GM19351 (cell line): Measurements from ENCODE around the gene BOLA3.
"Not testable (repeated sequence)": the region's sequence is repeated elsewhere in the genome, so short reads cannot be mapped to it uniquely, and the experiment has no call there.

ENCODE experiments used
- ATAC-seq: cut with Tn5 transposase; IDR thresholded peaks from one replicate; pipeline ENCODE4 v1.9.1; 2021; ENCODE audit warnings: mild to moderate bottlenecking, moderate library complexity; ENCODE audit not compliant: unreplicated experiment

The BOLA3 gene, protein sequence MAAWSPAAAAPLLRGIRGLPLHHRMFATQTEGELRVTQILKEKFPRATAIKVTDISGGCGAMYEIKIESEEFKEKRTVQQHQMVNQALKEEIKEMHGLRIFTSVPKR

DNA sequence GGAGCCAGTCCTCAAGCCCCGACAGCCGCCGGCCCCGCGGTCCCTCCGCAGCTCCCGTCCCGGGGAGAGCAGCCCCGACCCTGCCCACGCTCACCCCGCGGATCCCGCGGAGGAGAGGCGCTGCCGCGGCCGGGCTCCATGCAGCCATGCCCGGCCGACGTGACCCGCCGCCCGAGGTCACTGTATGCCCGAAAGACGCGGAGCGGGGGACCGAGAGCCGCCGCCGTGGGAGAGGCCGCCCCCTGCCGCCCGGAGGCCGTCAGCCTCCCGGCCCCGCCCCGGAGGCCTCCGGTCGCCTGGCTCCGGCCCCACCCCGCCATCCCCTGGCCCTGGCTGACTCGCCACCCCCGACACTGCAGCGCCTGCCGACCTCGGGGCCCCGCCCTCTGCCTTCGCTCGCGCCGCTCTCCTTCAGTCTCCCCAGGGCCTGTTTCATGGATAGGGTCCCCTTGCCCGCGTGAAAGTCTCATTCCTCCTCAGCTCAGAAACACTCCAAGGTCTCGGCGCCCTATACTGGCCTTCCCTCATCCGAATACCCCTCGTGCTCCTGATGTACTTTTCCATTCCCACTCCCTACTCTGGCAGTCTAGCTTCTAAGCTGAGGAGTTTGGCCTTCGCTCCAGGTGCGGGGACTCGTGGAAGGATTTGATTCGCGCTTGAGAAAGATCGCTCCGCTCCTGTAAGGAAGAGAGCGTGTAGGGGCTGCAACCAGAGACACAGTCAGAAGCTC, at the start of gene BOLA3:
TSS of gene BOLA3 (minus strand) at position 186 of the 730 bp plus-strand sequence. CDS start at position 148, 38 bp downstream.
- ATAC-seq: peak; percentile 88

DNA sequence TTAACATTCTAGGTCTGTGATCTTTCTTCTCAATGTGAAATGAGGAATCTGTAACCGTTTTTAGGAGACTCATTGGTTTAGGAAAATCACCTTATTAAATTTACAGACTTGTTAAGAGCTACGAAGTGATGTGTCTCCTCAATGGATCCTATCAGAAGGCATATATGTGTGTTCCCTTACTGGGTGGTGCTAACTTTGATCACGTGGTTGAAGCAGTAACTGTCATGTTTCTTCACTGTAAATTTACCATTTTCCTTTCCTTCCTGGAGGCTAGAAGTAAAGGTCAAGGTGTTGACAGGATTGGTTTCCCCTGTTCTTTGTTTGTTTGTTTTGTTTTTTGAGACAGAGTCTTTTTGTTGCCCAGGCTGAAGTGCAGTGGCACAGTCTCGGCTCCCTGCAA, 49.3 kb upstream of the BOLA3 start:
- no peak for ATAC-seq

DNA sequence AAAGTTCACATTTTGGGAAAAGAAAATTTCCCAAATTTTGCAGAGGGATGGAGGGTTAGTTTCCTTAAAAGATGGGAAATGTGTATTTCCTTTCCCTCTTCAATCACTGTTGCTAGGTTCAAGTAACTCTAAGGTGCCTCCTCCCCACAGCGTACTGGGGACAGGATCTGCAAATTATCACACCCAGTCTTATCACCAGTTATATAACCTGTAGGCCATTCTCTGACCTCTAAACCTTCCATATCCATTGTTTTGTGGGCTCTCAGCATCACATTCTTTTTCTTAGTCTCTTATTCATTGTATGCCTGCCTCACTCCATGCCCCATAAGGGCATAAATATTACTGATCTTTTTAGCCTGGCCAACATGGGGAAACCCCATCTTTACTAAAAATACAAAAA, 47.1 kb upstream of the BOLA3 start:
- no peak for ATAC-seq

DNA sequence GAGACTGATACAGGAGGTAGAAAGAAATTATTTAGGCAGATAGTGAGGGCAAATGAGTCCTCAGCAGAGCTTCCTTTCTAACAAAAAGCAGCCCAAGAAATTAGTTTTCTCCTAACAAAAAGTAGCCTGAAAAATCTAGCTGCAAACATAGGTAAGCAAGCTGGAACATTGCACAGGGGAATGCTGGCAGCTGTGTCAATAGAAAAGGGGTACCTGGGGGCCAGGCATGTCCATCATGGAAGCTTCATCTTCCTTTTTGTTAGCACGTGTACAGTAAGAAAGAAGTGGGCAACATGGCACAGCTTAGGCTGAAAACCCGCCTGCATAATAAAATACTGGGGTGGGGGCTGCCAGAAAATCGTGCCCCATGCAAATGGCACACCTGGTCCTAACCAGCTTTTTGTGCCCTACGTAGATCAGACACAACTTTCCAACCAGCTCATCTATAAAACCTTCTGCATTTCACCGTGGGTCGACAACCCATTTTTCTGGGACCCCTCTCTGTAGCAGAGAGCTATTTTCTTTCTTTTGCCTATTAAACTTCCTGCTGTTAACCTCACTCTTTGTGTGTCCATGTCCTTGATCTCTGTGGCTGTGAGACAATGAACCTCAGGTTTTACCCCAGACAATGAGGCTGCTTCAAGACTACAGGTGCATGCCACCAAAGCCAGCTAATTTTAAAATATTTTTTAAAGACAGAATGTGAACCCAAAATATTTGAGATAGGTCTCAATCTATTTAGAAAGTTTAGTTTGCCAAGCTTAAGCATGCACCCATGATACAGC, 44.1 kb upstream of the BOLA3 start:
- no peak for ATAC-seq

DNA sequence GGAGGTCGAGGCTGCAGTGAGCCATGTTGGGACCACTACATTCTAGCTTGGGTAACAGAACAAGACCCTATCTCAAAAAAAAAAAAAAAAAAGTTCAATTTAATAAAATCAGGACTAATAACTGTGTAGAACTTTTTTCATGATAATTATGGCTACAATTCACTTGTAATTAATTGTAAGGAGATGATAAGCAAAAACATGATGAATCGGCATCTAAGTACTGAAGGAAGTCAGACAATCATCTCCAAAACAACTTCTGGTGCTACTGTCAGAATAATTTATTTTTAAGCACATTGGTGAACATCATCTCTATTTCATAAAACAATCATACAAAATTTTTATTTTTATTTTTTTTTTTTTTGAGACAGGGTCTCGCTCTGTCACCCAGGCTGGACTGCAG, 41.0 kb upstream of the BOLA3 start:
- no peak for ATAC-seq

DNA sequence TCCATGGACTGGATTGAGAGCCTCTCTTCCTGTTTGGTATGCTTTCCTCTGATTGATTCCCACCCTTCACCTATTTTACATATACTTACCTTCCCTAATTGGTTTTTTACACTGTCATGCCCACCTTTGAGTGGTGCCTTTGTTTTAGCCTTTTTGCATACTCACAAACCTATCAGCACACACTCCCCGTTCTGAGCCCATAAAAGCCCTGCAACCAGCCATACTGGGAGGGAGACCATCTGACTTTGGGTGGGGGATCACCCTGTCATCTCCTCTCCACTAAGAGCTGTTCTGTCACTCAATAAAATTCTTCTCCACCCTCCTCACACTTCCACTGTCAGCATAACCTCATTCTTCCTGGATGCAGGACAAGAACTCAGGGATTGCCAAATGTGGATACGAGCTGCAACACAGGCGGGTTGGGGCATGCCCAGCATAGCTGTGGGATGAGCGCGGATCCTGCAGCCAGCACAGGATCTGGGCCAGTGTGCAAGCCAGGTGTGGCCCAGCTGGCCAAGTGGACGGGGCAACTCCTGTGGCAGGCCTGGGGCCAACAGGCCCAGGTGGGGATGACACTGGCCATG, 40.4 kb upstream of the BOLA3 start:
- no peak for ATAC-seq

DNA sequence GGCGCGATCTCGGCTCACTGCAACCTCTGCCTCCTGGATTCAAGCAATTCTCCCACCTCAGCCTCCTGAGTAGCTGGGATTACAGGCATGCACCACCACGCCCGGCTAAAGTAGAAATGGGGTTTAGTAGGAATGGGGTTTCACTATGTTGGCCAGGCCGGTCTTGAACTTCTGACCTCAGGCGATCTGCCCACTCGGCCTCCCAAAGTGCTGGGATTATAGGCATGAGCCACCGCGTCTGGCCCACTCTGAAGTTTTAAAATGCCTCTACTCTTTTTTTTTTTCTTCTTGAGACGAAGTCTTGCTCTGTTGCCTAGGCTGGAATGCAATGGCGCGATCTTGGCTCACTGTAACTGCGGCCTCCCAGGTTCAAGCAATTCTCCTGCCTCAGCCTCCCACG, 39.0 kb upstream of the BOLA3 start:
- ATAC-seq: not testable (repeated sequence)

DNA sequence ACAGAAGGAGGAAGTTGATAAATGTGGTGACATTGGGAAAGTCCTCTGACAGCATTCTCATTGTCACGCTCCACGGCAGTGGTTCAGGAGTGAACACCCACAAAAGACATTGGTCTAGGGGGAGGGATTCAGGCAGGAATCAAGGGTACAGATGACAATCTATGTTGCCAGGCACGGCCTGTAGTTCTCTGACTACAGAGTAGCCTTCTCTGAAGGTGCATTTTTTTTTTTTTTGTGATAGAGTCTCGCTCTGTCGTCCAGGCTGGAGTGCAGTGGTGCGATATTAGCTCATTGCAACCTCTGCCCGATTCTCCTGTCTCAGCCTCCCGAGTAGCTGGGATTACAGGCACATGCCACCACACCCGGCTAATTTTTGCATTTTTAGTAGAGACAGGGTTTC, 38.3 kb upstream of the BOLA3 start:
- ATAC-seq: peak; percentile 49

DNA sequence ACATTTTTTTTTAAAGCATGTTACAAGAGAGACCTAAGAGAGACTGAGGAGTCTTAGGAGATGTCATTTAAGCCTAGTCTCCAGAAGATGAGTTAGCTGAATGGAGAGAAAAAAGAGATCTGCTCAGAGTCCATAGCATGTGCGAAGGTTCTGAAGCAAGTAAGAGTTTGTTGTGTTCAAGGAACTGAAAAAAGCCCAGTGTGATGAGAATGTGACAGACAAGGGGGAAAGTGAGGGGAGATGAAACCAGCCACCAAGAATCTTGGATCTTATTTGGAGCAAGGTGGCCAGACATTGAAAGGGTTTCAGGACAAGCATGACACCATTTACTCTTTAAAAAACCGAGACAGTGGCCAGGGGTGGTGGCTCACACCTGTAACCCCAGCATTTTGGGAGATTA, 36.2 kb upstream of the BOLA3 start:
- no peak for ATAC-seq

DNA sequence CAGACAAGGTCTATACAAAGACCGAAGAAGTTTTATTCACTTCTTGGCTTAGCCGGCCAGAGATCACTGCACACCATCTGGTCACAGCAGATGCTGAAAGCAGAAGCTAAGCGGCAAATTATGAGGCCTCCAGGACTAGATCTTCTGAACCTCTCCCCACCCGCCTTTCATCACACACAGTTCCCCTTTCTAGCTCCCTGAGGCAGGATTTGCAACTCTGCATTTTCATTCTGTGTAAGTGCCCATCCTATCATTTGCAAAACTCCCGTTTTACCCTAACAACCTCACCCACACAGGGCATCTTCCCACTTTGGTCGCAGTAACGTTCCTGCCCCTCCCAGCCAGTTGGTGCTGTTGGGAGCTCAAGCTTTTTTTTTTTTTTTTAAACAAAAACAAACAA, 34.0 kb upstream of the BOLA3 start:
- peak; percentile 29 for ATAC-seq

DNA sequence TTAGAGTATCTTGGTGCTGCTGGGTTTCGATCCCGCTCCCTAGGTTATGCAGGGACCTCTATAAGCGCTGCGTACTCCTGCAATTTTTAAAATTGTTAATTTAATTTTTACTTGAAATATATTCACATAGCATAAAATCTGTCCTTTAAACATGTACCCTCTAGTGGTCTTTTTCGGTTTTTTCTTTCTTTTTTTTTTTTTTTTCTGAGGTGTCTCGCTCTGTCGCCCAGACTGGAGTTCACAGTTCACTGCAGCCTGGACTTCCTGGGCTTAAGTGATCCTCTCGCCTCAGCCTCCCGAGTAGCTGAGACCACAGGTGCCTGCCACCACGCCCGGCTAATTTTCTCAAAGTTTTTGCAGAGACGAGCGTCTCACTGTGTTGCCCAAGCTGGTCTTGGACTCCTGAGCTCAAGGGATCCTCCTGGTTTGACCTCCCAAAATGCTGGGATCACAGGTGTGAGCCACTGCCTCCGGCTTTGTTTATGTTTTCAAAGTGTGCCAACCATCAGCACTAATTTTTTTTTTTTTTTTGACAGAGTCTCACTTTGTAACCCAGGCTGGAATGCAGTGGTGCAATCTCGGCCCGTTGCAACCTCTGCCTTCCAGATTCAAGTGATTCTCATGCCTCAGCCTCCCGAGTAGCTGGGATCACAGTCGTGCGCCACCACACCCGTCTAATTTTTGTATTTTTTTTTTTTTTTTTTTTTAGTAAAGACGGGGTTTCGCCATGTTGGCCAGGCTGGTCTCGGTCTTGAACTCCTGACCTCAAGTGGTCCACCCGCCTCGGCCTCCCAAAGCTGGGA, 31.6 kb upstream of the BOLA3 start:
- peak; percentile 20 for ATAC-seq

DNA sequence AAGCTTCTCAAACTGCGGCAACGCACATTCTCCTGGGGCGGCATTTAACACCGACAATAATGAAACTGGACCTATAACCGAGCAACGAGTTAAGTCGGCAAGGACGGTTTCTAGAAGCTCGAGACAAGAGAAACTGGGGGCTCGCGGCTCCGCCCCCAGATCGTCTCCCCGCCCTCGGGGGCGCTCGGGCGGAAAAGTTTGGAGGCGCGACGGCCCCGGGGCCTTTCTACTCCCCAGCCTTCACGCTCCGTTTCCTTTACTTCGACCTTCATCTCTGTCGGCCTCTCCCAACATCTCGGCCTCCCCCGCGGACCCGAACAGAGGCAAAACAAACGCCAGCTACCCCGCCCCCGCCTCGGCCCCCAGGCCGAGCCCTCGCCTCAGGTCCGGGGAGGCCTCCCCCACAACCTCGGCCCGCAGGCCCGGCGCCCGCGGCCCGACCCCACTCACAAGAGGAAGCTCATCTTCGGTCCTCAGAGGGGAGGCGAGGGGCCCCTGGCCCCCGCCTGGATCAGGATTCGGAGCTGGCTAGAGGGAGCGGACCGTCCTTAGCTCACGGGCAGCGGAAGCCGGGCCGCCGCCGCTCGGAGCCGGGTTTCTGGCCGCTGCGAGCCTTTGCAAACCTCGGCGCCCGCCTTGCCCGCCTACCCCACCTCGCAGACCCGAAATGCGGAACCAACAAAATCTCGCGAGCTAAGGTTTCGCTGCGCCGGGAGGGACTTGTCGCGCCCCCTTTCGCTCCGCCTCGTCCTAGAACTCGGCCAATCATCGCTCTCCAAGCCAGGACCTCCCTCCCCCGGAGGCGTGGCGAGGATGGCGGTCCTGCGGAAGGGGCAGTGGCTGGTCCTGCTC, 30.7 kb upstream of the BOLA3 start, which contains the start of gene MOB1A:
TSS of gene MOB1A (minus strand) at position 669 of the 852 bp plus-strand sequence. CDS start at position 464, 205 bp downstream.
- ATAC-seq: peak; percentile 77

DNA sequence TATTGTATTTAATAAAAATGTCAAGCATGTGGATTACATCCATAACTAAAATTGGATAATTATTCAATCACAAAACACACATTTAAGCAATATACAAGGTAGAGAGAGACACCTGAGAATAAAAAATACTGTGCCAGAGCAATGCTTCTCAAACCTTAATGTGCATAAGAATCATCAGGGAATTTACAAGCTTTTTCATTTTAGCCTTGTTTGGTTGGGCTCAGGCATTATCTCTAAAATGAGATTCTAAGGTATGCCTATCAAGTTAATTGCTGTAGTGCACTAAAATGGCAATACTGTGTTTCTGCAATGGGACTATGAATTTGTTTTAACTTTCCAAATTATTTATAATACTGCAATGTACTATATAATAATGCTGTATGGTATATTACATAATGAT, 30.0 kb upstream of the BOLA3 start:
- ATAC-seq: no peak

DNA sequence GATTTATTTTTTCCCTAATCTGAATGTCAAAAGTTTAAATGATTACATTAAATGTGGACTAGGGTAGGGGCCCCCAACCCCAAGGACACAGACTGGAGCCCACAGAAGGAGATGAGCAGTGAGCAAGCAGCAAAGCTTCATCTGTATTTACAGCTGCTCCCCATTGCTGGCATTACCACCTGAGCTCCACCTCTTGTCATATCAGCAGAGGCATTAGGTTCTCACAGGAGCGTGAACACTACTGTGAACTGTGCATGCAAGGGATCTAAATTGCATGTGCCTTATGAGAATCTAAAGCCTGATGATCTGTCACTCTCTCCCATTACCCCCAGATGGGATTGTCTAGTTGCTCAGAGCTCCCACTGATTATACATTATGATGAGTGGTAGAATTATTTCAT, 27.2 kb upstream of the BOLA3 start:
- no peak for ATAC-seq

DNA sequence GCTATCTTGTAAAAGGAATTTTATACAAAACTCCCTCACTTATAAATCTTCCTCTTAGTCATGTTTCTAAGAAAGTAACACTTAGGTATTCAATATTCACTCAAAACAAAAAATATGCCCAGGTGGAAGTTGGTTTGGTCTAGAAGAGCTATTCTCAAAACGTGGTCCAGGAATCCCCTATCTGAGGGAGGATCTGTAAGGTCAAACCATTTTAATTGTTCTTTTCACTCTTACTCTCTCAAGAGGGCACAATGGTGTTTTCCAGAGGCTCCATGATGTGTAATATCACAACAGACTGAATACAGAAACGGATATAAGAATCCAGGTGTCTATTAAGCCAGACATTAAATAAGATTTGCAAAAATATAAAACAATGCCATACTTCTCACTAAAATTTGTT, 21.0 kb upstream of the BOLA3 start:
- no peak for ATAC-seq

DNA sequence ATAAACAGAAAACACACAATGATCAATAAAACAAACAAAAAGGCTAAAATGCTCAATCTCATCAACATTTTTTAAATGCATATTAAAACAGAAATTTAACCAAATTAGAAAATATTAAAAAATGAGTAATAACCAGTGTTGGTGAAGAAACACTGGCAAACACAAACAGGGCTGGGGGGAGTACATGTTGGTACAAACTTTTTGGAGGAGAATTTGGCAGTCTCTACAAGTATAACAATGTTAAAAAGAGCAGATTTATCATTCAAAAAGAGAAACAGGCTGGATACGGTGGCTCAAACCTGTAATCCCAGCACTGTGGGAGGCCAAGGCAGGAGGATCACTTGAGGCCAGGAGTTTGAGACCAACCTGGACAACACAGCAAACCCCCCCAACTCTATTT, 17.0 kb upstream of the BOLA3 start:
- no peak for ATAC-seq

DNA sequence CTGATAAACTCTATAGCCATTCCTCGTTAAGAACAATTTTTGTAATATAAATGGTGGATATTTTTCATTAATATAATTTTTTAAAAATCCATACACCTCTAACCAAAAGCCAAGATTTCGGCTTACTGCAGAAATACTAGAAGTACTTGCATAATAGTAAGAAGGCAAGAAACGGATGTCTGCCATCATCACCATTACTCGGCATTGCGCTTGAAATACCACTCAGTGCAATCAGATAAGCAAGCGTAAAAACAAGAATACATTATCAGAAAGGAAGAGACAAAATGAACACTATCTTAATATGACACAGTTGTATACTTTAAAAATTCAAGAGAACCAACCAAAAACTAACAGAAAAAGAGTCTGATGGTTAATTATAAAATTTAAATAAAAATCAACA, 15.2 kb upstream of the BOLA3 start:
- ATAC-seq: no peak

DNA sequence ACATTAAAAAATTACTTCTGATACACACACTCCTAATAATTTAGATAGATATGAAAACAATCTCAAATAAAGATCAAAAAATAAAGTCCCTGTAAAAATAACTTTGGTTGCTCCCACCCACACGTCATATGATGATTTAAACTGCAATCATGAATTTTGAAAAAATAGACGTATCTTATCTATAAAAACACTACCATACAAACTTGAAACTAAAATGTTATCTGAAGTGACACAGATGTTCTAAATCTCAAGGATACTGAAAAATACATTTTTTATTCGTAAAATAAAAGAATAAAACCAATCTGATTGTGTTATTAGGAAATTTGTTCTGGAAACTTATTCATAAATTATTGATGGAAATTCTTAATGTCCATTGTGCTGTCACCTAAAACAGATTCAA, 8.1 kb upstream of the BOLA3 start:
- ATAC-seq: no peak

DNA sequence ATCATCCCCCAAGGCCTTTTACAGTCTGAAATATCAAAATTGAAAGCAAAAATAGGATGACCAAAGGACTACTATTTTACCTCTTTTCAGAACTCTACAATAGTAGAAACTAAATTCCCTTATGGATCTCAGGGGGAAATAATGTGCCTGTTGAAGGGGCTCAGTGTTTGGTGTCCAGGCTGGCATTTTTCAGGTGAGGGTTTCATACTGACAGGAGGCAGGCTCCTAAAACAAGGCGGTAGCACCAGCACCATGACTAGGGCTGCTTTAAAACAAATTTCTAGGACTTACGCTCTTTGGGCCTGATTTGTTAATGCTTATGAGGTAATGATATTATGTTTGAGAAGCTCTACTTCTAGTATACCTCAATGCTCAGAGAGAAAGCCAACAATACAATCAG, 5.2 kb upstream of the BOLA3 start:
- no peak for ATAC-seq
